ENCODE measurements around the gene PTPN1.

- TF ChIP-seq POLR2A (IDR thresholded peaks at IDR 0.05; ENCODE audit: low read depth, low read length): no peak
- TF ChIP-seq EZH2 (IDR thresholded peaks at IDR 0.05; ENCODE audit: borderline replicate concordance, low read depth, low read length, severe bottlenecking): no peak
These were observed 8.0 kb upstream of the PTPN1 start for GRCh38 chr20:50501972-50502745.

All from endothelial cell of umbilical vein (primary cell).